HG02588 (cell line): ENCODE results near the gene SGIP1.

Experiments
- ATAC-seq: cut with Tn5 transposase; IDR thresholded peaks from one replicate; pipeline ENCODE4 v1.9.1; 2021; ENCODE audit warnings: mild to moderate bottlenecking, moderate library complexity; ENCODE audit not compliant: unreplicated experiment

Gene SGIP1

GRCh38 chr1:66671455-66671854 is 137.5 kb downstream of the SGIP1 start:
- no peak for ATAC-seq

DNA sequence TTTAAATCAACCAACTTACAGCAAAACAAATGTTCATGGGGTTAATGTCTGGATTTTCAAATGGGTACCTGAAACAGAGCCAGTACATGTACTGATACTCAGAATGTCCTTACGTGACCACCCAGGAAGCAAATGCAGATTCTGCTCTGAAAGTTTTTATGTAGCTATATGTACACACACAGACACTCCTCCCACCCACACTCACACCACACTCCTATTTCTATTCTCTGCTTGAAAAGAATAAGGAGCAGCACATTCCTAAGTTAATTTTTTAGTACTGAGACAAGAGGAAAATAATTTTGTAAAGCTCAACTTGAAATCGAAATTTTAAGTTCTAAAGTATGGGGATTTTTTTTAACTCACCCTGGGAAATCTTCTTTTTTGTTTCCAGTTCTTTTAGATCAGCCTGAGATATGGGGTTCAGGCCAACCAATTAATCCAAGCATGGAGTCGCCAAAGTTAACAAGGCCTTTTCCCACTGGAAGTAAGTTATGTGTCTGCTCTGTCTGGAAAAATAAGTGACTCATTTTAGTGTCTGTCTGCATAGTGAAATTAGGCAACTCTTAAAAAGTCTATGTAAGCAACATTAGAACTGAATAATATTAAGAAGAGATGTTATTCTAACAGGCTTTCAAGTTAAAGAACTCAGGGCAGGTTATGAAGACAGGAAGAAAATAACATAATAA is 142.8 kb downstream of the SGIP1 start:
- ATAC-seq, result no peak

DNA sequence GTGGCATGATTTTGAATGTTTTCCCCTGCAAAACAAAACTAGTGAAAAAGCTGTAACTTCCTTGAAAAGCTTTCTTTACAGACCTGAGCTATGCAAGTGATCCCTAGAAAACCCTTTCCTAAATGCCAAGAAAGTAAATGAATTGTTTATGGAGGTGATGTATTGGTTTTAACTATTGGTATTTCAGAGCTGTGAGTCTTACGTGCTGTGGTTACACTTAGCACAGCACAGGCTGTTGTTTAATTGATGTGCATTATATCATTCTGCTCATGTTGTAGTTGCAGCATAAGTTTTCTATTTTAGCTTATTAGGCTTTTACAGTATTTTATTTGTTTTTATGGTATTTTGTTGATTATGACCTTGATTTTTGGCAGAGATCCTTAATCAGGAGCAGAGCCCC is 144.2 kb downstream of the SGIP1 start:
- no peak for ATAC-seq

DNA sequence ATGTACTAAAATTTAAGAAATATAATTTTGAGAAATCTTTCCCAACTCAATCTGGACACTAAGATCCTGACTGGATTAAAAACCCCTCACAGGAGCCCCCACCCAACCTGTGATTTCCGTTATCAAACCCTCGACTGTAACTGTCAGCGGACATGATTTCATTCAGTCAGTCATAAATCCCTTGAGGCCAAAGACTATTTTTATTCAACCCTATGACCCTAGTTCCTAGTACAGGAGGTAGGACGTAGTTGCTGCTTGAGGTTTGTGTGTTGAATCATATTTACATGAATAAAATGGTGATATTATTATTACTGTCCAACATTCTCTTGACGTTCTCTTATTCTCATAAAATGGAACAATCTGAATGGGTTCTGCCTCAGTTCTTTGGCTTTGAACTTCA is 145.2 kb downstream of the SGIP1 start:
- no peak for ATAC-seq

DNA sequence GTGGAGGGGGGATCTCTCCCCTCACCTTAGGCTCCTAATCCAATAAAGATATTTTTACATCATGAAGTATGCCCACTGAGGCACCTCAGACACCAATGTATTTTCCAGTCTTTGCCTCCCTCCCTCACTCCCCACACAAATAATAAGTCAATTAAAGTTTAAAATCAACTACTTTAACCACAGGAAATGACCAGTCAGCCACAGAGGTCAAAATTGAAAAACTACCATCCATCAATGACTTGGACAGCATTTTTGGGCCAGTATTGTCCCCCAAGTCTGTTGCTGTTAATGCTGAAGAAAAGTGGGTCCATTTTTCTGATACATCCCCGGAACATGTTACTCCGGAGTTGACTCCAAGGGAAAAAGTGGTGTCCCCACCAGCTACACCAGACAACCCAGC is 147.7 kb downstream of the SGIP1 start:
- no peak for ATAC-seq

GRCh38 chr1:66682106-66682505 is 148.2 kb downstream of the SGIP1 start:
- ATAC-seq, result no peak

DNA sequence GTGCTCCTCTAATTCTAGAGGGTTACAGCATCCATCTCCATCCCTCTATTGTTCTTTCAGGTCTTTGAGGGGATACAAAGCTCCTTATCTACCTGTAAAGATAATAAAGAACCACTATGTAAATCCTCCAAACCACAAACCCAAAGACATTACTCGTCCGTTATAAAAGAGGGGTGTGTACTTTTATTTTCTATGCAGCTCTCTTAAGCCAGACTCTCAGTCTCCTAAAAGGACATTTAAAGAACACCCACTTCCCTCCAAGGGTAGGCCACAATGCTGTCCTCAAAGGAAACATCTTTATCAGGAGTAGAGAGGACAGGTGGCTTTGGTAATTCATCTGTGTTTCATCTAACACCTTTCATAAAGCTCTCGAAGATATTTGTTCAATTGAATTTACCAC is 150.4 kb downstream of the SGIP1 start:
- no peak for ATAC-seq

DNA sequence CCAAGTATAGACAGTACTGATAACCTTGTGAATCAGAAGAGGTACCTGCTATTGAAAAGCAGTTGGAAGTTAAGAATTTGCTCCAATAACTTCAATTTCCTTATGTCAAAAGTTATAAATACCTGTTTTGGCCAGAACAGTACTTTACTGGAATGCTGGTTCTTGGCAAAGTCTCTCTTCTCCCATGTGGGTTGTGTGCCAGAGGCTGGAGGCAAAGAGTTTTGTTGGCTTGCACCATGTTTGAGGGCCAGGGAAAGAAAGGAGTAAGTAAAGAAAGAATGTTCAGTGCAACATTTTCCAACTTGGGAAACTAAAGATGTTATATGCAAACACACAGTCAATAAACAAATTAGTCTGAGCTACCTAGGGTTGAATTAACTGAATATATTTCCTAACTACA is 151.3 kb downstream of the SGIP1 start:
- ATAC-seq, result no peak

GRCh38 chr1:66685670-66686069 is 151.7 kb downstream of the SGIP1 start:
- ATAC-seq, result no peak

GRCh38 chr1:66686406-66686805 is 152.5 kb downstream of the SGIP1 start:
- no peak for ATAC-seq

DNA sequence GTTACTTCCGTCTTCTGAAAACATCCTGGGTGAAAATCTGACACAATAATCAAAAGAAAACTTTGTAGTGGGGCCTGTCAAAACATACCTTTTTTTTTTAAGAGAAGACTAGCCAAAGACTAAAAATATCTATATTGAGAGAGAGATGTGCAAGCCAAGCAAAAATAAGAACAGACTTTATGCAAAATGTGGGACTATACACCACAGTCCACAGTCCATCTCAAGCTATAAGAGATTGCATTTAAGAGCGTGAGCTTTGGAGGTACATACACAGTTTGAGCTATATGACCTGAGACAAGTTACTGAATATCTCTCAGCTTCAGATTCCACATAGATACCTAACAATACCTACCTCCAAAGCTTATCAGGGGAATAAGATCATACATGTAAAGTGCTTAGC is 153.4 kb downstream of the SGIP1 start:
- no peak for ATAC-seq

- ATAC-seq, result no peak
Measured at GRCh38 chr1:66690666-66691381, 156.9 kb downstream of the SGIP1 start.

DNA sequence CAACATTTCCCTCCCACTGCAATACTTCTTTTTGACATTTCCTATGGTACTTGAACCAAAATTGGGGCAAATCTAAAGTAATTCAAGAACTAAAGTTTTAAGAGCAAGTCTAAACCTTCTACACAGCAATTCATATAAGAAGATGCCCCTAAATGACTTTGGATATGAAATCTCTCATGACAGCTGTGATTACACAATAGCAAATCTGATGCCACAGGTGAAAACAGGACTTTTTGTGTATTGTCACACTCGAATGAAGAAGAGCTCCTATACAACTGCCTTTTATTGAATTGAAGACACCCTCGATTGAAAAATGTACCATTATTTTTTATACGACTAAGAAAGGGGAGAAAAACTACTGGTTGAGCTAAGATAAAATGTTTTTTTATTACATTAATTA is 158.7 kb downstream of the SGIP1 start:
- ATAC-seq, result no peak

DNA sequence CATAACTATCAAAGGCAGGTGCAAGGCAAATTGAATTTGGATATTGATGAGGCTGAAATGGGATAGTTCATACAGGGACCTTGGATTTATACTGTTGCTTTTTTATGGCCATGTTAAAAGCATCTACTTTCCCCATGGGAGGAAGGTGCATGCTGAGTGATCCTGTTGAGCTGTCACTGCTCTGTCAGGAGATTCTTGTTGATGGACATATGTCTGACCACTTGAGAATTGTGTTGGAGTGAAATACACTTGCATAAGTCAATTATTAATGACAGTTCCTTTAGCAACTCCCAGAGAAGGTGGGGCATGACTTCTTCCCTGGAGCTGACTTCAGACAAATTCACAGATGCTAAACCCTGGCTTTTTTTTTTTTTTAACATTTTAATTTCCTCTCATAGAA is 159.9 kb downstream of the SGIP1 start:
- ATAC-seq, result no peak

DNA sequence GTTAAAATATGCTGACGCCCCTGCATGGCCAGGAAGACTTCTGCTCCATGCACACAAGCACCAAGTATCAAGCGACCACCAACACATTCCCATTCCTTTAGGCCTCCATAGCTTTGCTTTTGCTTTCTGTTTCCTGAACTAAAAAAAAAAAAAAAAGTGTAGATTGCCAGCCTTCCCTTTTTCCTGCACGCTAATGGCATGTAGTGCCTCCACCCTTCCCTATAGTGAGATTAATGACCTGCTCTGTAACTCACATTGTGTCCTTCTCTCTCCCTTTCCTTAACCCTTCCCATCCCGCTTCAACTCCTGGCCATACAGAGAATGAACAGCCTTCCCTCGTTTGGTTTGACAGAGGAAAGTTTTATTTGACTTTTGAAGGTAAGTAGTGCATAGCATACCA is 161.2 kb downstream of the SGIP1 start:
- ATAC-seq, result no peak

DNA sequence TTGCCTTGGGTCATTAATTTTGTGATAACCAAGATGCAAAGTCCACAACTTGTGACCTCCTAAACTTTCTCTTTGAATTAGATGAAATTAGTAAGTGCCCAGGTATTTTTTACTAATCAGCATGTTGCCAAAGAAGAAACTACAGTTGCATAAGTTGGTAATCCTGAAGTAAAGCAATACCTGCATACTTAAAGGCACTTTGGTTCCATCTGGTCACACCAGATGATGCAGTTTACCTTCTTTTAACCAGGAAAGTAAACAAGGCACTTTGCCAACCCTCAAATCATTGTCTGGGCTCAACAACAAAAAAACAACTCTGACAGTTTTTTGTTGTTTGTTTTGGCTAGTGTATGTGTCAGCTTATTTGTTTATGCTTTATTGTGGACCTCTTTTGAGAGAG is 162.8 kb downstream of the SGIP1 start:
- no peak for ATAC-seq

- ATAC-seq, result no peak
Measured at GRCh38 chr1:66699213-66699612, 165.3 kb downstream of the SGIP1 start.

- ATAC-seq, result no peak
Measured at GRCh38 chr1:66704177-66704875, 170.4 kb downstream of the SGIP1 start.

DNA sequence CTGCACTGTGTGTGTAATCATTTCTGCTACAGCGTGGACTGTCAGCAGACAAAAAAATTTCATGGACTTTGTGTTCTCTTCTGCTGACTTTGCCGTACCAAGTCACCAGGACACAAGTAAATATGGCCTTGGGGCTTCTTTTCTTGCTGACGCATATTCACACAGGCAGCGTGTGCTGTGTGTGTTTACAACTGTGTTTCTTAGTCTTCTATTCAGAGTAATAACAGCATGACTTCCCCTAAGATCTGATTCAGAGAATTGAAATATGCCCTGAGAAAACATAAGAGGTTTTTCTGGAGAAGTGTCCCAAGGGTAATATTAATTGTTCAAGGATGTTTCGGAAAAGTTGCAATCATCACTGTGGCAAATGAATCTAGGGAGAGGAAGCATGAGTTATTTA is 171.2 kb downstream of the SGIP1 start:
- no peak for ATAC-seq

GRCh38 chr1:66711420-66711819 is 177.5 kb downstream of the SGIP1 start:
- ATAC-seq, result no peak

- ATAC-seq, result no peak
Measured at GRCh38 chr1:66712839-66713238, 178.9 kb downstream of the SGIP1 start.

DNA sequence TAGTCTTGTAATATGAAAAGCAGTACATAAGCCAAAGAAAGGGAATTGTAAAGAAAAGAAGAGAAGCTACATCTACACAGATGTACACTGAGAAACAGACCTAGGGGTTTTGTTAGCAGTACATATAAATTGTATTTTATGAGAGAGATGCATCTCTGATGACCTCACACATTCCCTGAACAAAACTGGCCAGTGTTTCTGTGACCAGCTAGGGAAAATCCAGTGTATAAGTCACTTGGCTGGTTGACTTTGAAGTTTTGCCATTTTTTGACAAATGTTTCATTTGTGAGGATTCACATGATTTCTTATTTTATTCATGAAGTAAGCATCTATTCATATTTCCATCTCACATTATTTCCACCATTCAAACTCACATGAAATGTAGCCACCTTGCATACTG is 190.0 kb downstream of the SGIP1 start:
- ATAC-seq, result no peak
